Measurements from ENCODE around the gene FEM1B.

Gene FEM1B

DNA sequence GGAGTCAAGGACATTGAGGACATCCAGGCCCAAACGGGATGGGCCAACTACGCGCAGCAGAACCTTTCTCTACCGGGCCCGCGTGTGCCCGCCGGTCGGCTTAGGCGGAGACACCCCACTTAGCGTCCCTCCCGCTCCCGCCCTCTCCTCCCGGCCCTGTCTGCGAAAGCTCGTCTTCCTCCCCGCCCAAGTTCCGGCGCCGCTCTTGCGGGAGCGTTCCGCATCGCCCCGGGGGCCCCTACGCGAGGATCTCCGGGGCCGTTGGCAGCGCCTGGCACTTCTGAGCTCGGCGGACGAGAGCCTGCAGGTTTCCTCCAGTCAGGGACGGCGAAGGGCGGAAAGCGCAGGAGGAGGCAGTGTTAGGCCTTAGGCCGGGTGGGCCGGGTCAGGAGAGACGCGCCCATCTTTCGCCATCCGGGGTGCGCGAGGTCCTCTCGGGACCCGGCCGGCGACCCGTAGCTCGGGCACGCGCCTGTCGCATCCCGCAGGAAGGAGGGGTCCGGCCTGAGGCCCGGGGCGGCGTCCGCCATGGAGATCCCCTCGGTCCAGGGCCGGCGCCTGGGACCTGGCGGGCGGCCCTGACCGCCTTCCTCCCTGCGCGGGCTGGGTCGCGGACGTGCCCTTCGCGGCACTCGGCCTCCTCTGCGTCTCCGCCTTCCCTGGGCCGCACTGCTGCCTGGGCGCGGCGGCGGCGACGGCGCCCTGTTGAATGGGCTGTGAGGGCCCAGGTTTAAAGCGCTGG, at the start of gene FEM1B:
Gene FEM1B, plus strand, starts transcription at position 143 of the 742 bp plus-strand sequence. CDS start 673 bp downstream, outside the sequence.
- peak; percentile 94 for DNase-seq (ENCODE audit: low read depth)
- peak within 1 kb of the TSS; percentile 83 for H3K4me3 ChIP-seq (ENCODE audit: low read length)
- TF ChIP-seq, protein P1, sequence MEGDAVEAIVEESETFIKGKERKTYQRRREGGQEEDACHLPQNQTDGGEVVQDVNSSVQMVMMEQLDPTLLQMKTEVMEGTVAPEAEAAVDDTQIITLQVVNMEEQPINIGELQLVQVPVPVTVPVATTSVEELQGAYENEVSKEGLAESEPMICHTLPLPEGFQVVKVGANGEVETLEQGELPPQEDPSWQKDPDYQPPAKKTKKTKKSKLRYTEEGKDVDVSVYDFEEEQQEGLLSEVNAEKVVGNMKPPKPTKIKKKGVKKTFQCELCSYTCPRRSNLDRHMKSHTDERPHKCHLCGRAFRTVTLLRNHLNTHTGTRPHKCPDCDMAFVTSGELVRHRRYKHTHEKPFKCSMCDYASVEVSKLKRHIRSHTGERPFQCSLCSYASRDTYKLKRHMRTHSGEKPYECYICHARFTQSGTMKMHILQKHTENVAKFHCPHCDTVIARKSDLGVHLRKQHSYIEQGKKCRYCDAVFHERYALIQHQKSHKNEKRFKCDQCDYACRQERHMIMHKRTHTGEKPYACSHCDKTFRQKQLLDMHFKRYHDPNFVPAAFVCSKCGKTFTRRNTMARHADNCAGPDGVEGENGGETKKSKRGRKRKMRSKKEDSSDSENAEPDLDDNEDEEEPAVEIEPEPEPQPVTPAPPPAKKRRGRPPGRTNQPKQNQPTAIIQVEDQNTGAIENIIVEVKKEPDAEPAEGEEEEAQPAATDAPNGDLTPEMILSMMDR (IDR thresholded peaks at IDR 0.05; ENCODE audit: insufficient read depth, low read depth, low read length, missing control alignments), result no peak

DNA sequence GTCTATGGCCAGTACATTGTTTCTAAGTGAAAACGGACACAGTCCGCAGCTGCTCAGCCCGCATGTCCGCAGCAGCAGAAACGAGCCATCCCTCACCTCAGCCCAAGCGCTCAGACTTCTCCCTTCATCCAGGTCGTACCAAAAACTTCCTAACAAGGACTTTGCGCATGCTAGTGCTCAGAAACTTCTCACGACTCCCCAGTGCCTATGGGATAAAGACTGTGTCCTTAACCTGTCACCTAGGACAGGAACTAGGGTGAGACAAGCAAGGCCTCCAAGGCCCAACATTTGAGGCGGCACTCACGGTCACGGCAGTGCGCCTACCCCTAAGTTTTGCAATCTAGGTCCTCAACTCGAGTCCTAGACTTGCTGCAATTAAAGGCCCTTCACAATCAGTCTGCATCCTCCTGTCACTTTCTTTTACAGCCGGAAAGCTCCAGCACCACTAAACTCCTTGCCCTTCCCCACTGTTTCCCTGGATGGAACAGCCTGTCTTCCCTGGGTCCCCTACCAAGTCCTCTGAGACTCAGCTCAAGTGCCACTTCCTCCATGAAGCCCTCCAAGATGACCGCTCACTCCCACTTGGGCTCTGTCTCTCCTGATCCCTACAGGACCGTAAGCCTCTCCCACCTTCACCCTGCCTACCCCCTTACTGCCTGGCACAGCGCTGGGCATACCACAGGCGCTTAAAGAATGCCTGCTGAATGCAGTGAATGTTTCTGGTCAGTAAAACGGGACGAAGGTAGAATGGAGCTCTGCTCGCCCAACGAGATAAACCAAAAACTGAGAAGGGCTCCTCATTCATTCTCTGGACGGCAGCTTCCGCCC, 49.2 kb upstream of the FEM1B start:
- peak; percentile 18 for DNase-seq (ENCODE audit: low read depth)
- TF ChIP-seq, protein P1 (IDR thresholded peaks at IDR 0.05; ENCODE audit: insufficient read depth, low read depth, low read length, missing control alignments), result no peak
- H3K4me3 ChIP-seq (ENCODE audit: low read length), result peak overlapping the region; percentile 83

DNA sequence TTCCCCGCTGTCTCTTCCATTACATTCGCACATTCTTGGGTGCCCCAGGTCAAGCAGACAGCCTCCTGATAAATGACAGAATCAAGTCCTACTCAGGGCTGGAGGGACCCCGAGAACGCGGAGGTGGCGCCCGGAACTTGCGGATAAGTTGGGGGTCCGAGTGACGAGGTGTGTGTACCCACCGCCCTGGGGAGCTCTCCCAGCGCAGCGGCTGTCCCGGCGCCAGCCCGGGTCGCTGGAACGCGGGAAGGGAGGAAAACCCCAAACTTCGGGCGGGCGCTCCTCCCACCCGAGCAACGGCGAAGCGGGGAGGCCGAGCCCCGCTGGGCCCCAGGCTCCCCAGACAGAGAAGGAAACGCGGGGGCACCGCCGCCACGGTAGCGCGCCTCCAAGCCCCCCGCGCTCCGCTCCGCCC, 48.6 kb upstream of the FEM1B start:
- DNase-seq (ENCODE audit: low read depth), result no peak
- H3K4me3 ChIP-seq (ENCODE audit: low read length), result peak overlapping the region; percentile 83
- TF ChIP-seq, protein P1 (IDR thresholded peaks at IDR 0.05; ENCODE audit: insufficient read depth, low read depth, low read length, missing control alignments), result no peak

DNA sequence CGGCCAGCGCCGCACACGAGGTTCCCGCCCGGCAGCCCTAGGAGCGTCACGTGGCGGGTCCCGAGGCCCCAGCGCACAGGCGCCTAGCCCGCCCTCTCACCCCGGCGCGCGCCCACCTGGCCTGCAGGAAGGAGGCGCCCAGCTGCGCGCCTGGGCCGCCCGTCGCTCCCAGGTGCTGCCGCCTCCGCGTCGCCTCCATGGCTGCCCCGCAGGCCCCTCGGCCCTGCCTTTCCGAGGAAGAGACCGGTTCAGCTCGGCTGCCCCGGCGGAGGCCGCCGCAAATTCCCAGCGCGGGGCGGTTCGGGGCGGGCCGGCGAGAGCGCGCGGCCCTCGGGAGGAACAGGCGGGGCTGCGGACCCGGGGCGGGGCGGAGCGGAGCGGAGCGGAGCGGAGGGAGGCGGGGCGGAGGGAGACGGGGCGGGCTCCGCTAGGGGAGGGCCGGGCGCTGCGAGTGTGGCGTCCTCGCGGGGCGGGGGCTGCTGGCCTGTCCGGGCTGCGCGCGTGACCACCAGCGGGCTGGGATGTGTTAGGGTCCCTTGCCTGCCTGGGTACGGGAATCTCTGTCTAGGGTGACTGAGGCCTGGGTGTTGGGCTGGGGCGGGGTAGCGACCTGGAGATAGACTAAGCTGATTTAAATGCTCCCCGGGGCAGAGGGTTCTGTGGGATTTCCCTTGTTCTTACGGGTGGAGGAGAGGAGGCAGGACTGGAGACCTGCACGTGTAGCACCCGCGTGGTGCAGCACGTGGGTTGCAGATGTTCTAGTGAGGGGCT, 48.0 kb upstream of the FEM1B start, which contains the start of gene CLN6:
Gene CLN6, minus strand, starts transcription at position 343 of the 771 bp plus-strand sequence. Its CDS starts 144 bp downstream, at position 199.
- TF ChIP-seq, protein P1 (IDR thresholded peaks at IDR 0.05; ENCODE audit: insufficient read depth, low read depth, low read length, missing control alignments), result no peak
- H3K4me3 ChIP-seq (ENCODE audit: low read length), result peak within 1 kb of the TSS; percentile 83
- peak; percentile 87 for DNase-seq (ENCODE audit: low read depth)

DNA sequence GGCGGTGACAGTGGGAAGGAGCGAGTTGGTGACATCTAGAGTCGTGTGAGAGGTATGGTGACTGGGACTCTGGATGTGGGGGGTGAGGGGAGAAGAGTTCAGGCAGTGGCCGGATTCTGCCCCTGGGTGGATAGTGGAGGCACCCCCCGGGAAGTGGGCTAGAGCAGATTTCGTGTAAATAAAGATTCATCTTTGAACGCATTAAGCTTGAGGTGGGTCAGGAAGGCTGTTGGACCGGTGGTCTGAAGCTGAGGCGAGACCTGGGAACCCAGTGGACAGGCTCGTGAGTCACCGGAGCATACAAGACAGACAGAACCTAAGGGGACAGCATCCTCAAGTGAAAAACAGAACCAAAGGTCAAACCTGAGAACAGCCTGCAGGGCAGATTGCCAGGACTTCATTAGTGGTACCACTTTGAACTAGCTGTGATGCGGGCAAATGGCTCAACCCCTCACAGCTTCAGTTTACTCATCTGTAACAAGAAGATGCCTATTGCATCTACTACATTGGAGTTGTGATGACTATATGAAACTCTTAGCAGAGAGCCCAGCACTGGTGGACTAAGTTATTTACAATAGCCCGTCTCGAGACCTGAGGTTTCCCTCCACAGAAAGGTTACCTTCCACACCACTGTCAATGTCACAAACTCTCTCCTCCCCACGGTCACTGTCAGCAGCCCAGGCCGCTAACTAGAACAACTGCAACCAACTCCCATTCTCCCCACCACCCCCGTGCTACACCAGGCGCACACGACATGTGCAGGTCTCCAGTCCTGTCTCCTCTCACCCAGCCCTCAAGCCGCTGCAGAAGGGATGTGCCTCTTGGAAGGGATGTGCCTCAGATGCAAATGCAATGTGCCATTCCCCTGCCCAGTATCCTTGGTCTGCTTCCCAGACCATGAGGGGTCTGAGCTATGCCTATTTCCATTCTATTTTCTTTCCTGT, 47.1 kb upstream of the FEM1B start:
- DNase-seq (ENCODE audit: low read depth), result no peak
- peak overlapping the region; percentile 69 for H3K4me3 ChIP-seq (ENCODE audit: low read length)
- TF ChIP-seq, protein P1 (IDR thresholded peaks at IDR 0.05; ENCODE audit: insufficient read depth, low read depth, low read length, missing control alignments), result no peak
